IMR-90 (cell line): ENCODE data around the gene DUSP3. TPM values are rescaled to one million over a fixed set of nuclear protein-coding genes. Genes with fewer than 3 reads are reported as not detected.

Experiments used
- ATAC-seq: fragments of 200-7000 bp; cut with Tn5 transposase; 2 replicates; pipeline ENCODE4 v1.9.1; 2020; ENCODE audit warnings: low read depth, mild to moderate bottlenecking, moderate library complexity
- BruUV-seq: library from RNA; stranded (reverse); fragments of 400-500 nt; replicated peaks from 2 replicates; lab custom pipeline; 2021; lab: Mats Ljungman, UMichigan
- CTCF ChIA-PET: fragments of 300-600 bp; formaldehyde crosslinking; extraction: SDS; loops from one replicate; lab custom pipeline; 2021; ENCODE audit warnings: antibody characterized with exemption; lab: Yijun Ruan, JAX
- POLR2A ChIA-PET: fragments of 300-600 bp; sonication (Branson Sonifier 250); formaldehyde crosslinking; loops from one replicate; lab custom pipeline; 2022; ENCODE audit warnings: antibody characterized with exemption; ENCODE audit not compliant: unreplicated experiment; lab: Charles Lee
- DNase-seq: peaks from one replicate; pipeline ENCODE4 v3.0.0; 2013
- H2AFZ ChIP-seq: replicated peaks from 2 replicates; pipeline ENCODE3; 2013; ENCODE audit warnings: low read length, mild to moderate bottlenecking; ENCODE audit not compliant: poor library complexity
- H2AK5ac ChIP-seq: 2 replicates; pipeline ENCODE4 v1.6.1; 2013; ENCODE audit warnings: low read depth, low read length, inconsistent platforms
- H2AK9ac ChIP-seq: replicated peaks from 2 replicates; pipeline ENCODE3; 2013; ENCODE audit warnings: mild to moderate bottlenecking, low read depth, low read length, moderate library complexity; ENCODE audit not compliant: poor library complexity
- H2BK120ac ChIP-seq: 2 replicates; pipeline ENCODE4 v1.6.1; 2013; ENCODE audit warnings: low read depth, low read length, inconsistent platforms
- H2BK15ac ChIP-seq: 3 replicates; pipeline ENCODE4 v1.6.1; 2013; ENCODE audit warnings: low read depth, low read length, inconsistent platforms
- H2BK20ac ChIP-seq: 2 replicates; pipeline ENCODE4 v1.6.1; 2013; ENCODE audit warnings: low read depth, mild to moderate bottlenecking, inconsistent platforms, low read length, moderate library complexity
- H2BK5ac ChIP-seq: 2 replicates; pipeline ENCODE4 v1.6.1; 2013; ENCODE audit warnings: mild to moderate bottlenecking, low read depth, low read length, inconsistent platforms; ENCODE audit not compliant: poor library complexity, severe bottlenecking
- H3K14ac ChIP-seq: replicated peaks from 2 replicates; pipeline ENCODE4 v1.6.1; 2013; ENCODE audit warnings: low read depth, low read length, inconsistent platforms
- H3K18ac ChIP-seq: 2 replicates; pipeline ENCODE4 v1.6.1; 2013; ENCODE audit warnings: low read depth, low read length, control low read depth
- H3K23ac ChIP-seq: 2 replicates; pipeline ENCODE4 v1.6.1; 2013; ENCODE audit warnings: low read depth, low read length, inconsistent platforms
- H3K27ac ChIP-seq: 2 replicates; pipeline ENCODE4 v1.5.1; 2013; ENCODE audit warnings: mild to moderate bottlenecking, control low read depth, low read length; ENCODE audit not compliant: insufficient read depth
- H3K27me3 ChIP-seq: 2 replicates; pipeline ENCODE4 v1.6.1; 2013; ENCODE audit warnings: low read length; ENCODE audit not compliant: control insufficient read depth, insufficient read depth
- H3K36me3 ChIP-seq: 2 replicates; pipeline ENCODE4 v1.6.1; 2013; ENCODE audit warnings: low read length, mixed read lengths; ENCODE audit not compliant: control insufficient read depth, insufficient read depth
- H3K4ac ChIP-seq: 2 replicates; pipeline ENCODE4 v1.6.1; 2013; ENCODE audit warnings: low read depth, low read length, inconsistent platforms
- H3K4me1 ChIP-seq: 2 replicates; pipeline ENCODE4 v1.6.1; 2013; ENCODE audit warnings: low read length, mixed read lengths; ENCODE audit not compliant: control insufficient read depth, insufficient read depth
- H3K4me2 ChIP-seq: 2 replicates; pipeline ENCODE4 v1.6.1; 2013; ENCODE audit warnings: low read depth, mild to moderate bottlenecking, control low read depth, low read length, moderate library complexity
- H3K4me3 ChIP-seq: 2 replicates; pipeline ENCODE4 v1.5.1; 2013; ENCODE audit warnings: low read depth, mild to moderate bottlenecking, control low read depth, low read length, moderate library complexity; ENCODE audit not compliant: insufficient read depth
- H3K56ac ChIP-seq: 2 replicates; pipeline ENCODE4 v1.6.1; 2013; ENCODE audit warnings: low read length, inconsistent platforms; ENCODE audit not compliant: insufficient read depth; ENCODE audit errors: extremely low read depth
- H3K79me1 ChIP-seq, 2 experiments: 2 replicates each; pipeline ENCODE4 v1.6.1; 2013; ENCODE audit warnings: low read length in 2 of 2, inconsistent platforms in 1 of 2, low read depth in 1 of 2
- H3K9ac ChIP-seq: 2 replicates; pipeline ENCODE4 v1.6.1; 2013; ENCODE audit warnings: low read depth, low read length, control low read depth
- H3K9me1 ChIP-seq: 2 replicates; pipeline ENCODE4 v1.6.1; 2013; ENCODE audit warnings: low read length, inconsistent platforms; ENCODE audit not compliant: insufficient read depth
- H3K9me3 ChIP-seq: 2 replicates; pipeline ENCODE4 v1.6.1; 2013; ENCODE audit warnings: low read length; ENCODE audit not compliant: control insufficient read depth, insufficient read depth
- H4K20me1 ChIP-seq: 2 replicates; pipeline ENCODE4 v1.6.1; 2013; ENCODE audit warnings: low read length, inconsistent platforms; ENCODE audit not compliant: insufficient read depth
- H4K5ac ChIP-seq: 2 replicates; pipeline ENCODE4 v1.6.1; 2013; ENCODE audit warnings: mild to moderate bottlenecking, low read depth, low read length, control low read depth
- H4K8ac ChIP-seq, 2 experiments: 2 replicates each; pipeline ENCODE4 v1.6.1; 2013; ENCODE audit warnings: low read depth in 2 of 2, low read length in 2 of 2, control low read depth in 1 of 2, inconsistent platforms in 1 of 2
- H4K91ac ChIP-seq: 2 replicates; pipeline ENCODE4 v1.6.1; 2013; ENCODE audit warnings: low read depth, low read length, inconsistent platforms; ENCODE audit not compliant: insufficient read depth
- CEBPB ChIP-seq: IDR thresholded peaks from 2 replicates; pipeline ENCODE4 v1.6.1; 2012; ENCODE audit warnings: low read depth, low read length, improper control_type of control experiment
- MXI1 ChIP-seq: IDR thresholded peaks from 2 replicates; pipeline ENCODE4 v1.6.1; 2012; ENCODE audit warnings: low read depth, mild to moderate bottlenecking, low read length, moderate library complexity, borderline replicate concordance
- RCOR1 ChIP-seq: IDR thresholded peaks from 2 replicates; pipeline ENCODE4 v1.6.1; 2012; ENCODE audit warnings: mild to moderate bottlenecking, low read length, improper control_type of control experiment; ENCODE audit not compliant: insufficient replicate concordance
- SMC3 ChIP-seq: fragments of 150-350 bp; IDR thresholded peaks from 2 replicates; pipeline ENCODE4 v1.6.1; 2016; ENCODE audit warnings: low read depth, mild to moderate bottlenecking, antibody characterized with exemption, low read length, moderate library complexity
- WGBS, 2 experiments: methylation state at CpG; one replicate each; pipeline versions ENCODE4 v1.1.5 to v1.1.7; 2013; ENCODE audit warnings: missing lambda C conversion rate in 2 of 2; ENCODE audit not compliant: insufficient read length in 1 of 2; ENCODE audit errors: extremely low coverage in 2 of 2; 5-methylcytosine and 5-hydroxymethylcytosine counted together
- dilution Hi-C: fragments of 300-500 bp; cut with HindIII; formaldehyde crosslinking; loops from one replicate; pipeline ENCODE4 v1.14.3; 2018; ENCODE audit warnings: low sequenced_read_pairs; ENCODE audit not compliant: unreplicated experiment
- in situ Hi-C: fragments of 300-500 bp; cut with MboI; formaldehyde crosslinking; loops from 3 replicates; pipeline ENCODE4 v1.14.3; 2019; ENCODE audit warnings: low sequenced_read_pairs, inconsistent platforms, mixed read lengths
- intact Hi-C: fragments of 100-400 bp; cut with micrococcal nuclease; formaldehyde crosslinking; loops from 2 replicates; pipeline ENCODE4 v1.10.0; 2022
- polyA plus RNA-seq, 3 experiments: library from polyadenylated mRNA; depleted of rRNA; stranded (reverse); fragments of >200 nt; gene quantifications; 2 replicates each; pipeline ENCODE4 v1.2.3, GENCODE V29; 2012; ENCODE audit warnings: low replicate concordance in 1 of 3
- total RNA-seq: library from RNA; depleted of rRNA; stranded (reverse); fragments of >200 nt; gene quantifications from 2 replicates; pipeline ENCODE4 v1.2.3, GENCODE V29; 2012

The DUSP3 gene
- total and polyA plus RNA-seq, 2 of the 4 experiments (the other 2 are of a cell fraction), result 33.3 to 40.9 TPM

- Histone ChIP-seq H3K27me3 (no peaks in the 10 kb centered on the region), H2BK20ac (no peak overlapping the region), H3K18ac (no peak overlapping the region), H4K8ac (no peak overlapping the region), H3K9me3 (no peaks in the 10 kb centered on the region), H3K4me1 (no peaks in the 10 kb centered on the region), H3K4me3 (no peak overlapping the region), H3K9ac (no peak overlapping the region), H2BK5ac (no peak overlapping the region), H4K5ac (no peak overlapping the region), H2AFZ (no peak overlapping the region), H2AK9ac (no peak overlapping the region), H3K79me1 (peaks cover 16 to 39% of the 10 kb centered on the region in 2 experiments; a peak in 3 of 4 replicates), H2AK5ac (no peak overlapping the region), H2BK120ac (no peak overlapping the region), H3K36me3 (peaks cover 52% of the 10 kb centered on the region), H3K56ac (no peak overlapping the region), H3K14ac (no peak overlapping the region), H3K23ac (no peak overlapping the region), H3K9me1 (peaks cover 16% of the 10 kb centered on the region), H3K27ac (no peak overlapping the region), H4K20me1 (peaks cover 18% of the 10 kb centered on the region), H2BK15ac (no peak overlapping the region), H3K4me2 (no peak overlapping the region), H4K91ac (no peak overlapping the region), H3K4ac (no peak overlapping the region)
- intact Hi-C loops (no loop called here), dilution Hi-C loops (no loop called here), in situ Hi-C loops (no loop called here)
- DNase-seq (no peak), ATAC-seq (no peak)
- POLR2A ChIA-PET, result no interaction called here
- BruUV-seq, result no TSS peak
- CTCF ChIA-PET, result no interaction called here
- TF ChIP-seq CEBPB (no peak), SMC3 (no peak), RCOR1 (no peak), MXI1 (no peak)
- 100% methylated on average over 1 of the region's 2 CpGs; no CpG with 5 or more reads in 1 of the 2 experiments for WGBS, 2 experiments
Observed at GRCh38 chr17:43770957-43771356, 7.8 kb downstream of the DUSP3 start.
